Vagina (tissue), 2 donors: ENCODE measurements around the gene RGS10.

Experiments used
- POLR2A ChIP-seq, 2 donors: fragments of 450-650 bp; IDR thresholded peaks; one replicate each; pipeline ENCODE4 v1.6.1; 2017; ENCODE audit warnings: antibody characterized with exemption in 2 of 2, mild to moderate bottlenecking in 2 of 2, moderate library complexity in 2 of 2
- POLR2AphosphoS5 ChIP-seq, 2 donors: sonication (generic); formaldehyde crosslinking; IDR thresholded peaks; one replicate each; pipeline ENCODE4 v1.9.0; 2017; ENCODE audit warnings: antibody characterized with exemption in 2 of 2, mild to moderate bottlenecking in 2 of 2, low read depth in 1 of 2; ENCODE audit not compliant: insufficient read depth in 1 of 2
- TF ChIP-seq, protein P1 (sequence below), 3 experiments: fragments of 450-650 bp in 2 of 3; fragments of 200-600 bp in 1 of 3; sonication (generic) in 1 of 3; IDR thresholded peaks; one replicate each; pipeline ENCODE4 v1.5.1; 2017 to 2019; ENCODE audit warnings: antibody characterized with exemption in 3 of 3, mild to moderate bottlenecking in 2 of 3, moderate library complexity in 2 of 3

DNA sequence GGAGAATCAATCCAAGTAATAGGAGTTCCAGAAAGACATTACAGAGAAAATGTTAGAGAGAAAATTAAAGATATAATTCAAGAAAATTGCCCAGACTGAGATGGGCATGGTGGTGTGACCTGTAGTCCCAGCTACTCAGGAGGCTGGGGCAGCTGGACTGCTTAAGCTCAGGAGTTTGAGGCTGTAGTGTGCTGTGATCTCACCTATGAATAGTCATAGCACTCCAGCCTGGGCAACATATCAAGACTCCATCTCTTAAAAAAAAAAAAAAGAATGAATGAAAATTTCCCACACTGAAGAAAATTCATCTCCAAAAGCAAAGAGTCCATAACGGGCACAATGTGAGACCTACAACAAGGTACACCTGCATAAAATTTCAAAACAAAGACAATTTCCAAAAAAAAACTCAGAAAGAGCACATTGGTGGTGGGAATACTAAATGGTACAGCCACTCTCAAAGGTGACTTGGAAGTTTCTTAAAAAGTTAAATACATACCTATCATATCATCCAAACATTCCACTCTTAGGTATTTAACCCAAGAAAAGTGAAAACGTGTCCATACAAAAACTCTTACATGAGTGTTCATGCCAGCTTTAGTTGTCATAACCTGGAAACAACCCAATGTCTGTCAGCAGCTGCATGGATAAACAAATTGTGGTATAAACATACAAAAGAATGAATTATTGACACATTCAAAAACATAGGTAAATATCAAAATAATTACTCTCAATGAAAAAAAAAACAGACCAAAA is 6.9 kb upstream of the RGS10 start:
- TF ChIP-seq POLR2A (IDR thresholded peaks at IDR 0.05) (no peak), POLR2AphosphoS5 (IDR thresholded peaks at IDR 0.05; ENCODE audit: insufficient read depth in 1 of 2, low read depth in 1 of 2) (no peak)
- TF ChIP-seq, protein P1, sequence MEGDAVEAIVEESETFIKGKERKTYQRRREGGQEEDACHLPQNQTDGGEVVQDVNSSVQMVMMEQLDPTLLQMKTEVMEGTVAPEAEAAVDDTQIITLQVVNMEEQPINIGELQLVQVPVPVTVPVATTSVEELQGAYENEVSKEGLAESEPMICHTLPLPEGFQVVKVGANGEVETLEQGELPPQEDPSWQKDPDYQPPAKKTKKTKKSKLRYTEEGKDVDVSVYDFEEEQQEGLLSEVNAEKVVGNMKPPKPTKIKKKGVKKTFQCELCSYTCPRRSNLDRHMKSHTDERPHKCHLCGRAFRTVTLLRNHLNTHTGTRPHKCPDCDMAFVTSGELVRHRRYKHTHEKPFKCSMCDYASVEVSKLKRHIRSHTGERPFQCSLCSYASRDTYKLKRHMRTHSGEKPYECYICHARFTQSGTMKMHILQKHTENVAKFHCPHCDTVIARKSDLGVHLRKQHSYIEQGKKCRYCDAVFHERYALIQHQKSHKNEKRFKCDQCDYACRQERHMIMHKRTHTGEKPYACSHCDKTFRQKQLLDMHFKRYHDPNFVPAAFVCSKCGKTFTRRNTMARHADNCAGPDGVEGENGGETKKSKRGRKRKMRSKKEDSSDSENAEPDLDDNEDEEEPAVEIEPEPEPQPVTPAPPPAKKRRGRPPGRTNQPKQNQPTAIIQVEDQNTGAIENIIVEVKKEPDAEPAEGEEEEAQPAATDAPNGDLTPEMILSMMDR (IDR thresholded peaks at IDR 0.05), result no peak
